K562 (cell line): ENCODE results near the gene DYRK1A. TPM values are rescaled to one million over a fixed set of nuclear protein-coding genes. Genes with fewer than 3 reads are reported as not detected.

Source experiments
- BRD4 ChIP-seq: fragments of 200-600 bp; sonication (generic); IDR thresholded peaks from 2 replicates; pipeline ENCODE4 v1.6.1; 2017; ENCODE audit warnings: inconsistent platforms
- BRD9 ChIP-seq: fragments of 450-650 bp; IDR thresholded peaks from 2 replicates; pipeline ENCODE4 v1.6.1; 2018; ENCODE audit warnings: low read depth; ENCODE audit not compliant: partially characterized antibody
- CSDE1 ChIP-seq, 2 experiments: fragments of 450-650 bp; IDR thresholded peaks; 2 replicates each; pipeline ENCODE4 v1.6.1; 2016; ENCODE audit warnings: mild to moderate bottlenecking in 1 of 2
- EGR1 ChIP-seq: fragments of 450-650 bp; conservative IDR thresholded peaks from 2 replicates; pipeline ENCODE4 v1.6.1; 2017; ENCODE audit warnings: mild to moderate bottlenecking
- FOXK2 ChIP-seq, 2 experiments: fragments of 450-650 bp; IDR thresholded peaks in 1 of 2; conservative IDR thresholded peaks in 1 of 2; 2 replicates each; pipeline ENCODE4 v1.6.1; 2016; ENCODE audit warnings: low read depth in 2 of 2, mild to moderate bottlenecking in 1 of 2
- FOXM1 ChIP-seq, 2 experiments: fragments of 450-650 bp in 1 of 2; sonication (generic) in 1 of 2; formaldehyde crosslinking in 1 of 2; IDR thresholded peaks; 2 replicates each; pipeline versions ENCODE4 v1.6.1 to v1.9.0; 2017 to 2022; ENCODE audit warnings: low read depth in 2 of 2, mild to moderate bottlenecking in 2 of 2, missing genetic modification reagents in 1 of 2, moderate library complexity in 1 of 2
- HNRNPK ChIP-seq: fragments of 200-400 bp; formaldehyde crosslinking; IDR thresholded peaks from one replicate; pipeline ENCODE4 v1.6.1; 2018; ENCODE audit warnings: mild to moderate bottlenecking, low read depth, low read length; ENCODE audit not compliant: poor library complexity, severe bottlenecking
- MEF2A ChIP-seq: IDR thresholded peaks from 2 replicates; pipeline ENCODE4 v1.6.1; 2011; ENCODE audit warnings: low read depth, mild to moderate bottlenecking, low read length, moderate library complexity; ENCODE audit not compliant: control insufficient read depth
- PHF21A ChIP-seq: fragments of 450-650 bp; IDR thresholded peaks from 2 replicates; pipeline ENCODE4 v1.6.1; 2017; ENCODE audit warnings: low read depth, borderline replicate concordance
- RCOR1 ChIP-seq, 2 experiments: IDR thresholded peaks; 2 replicates each; pipeline ENCODE4 v1.6.1; 2012; ENCODE audit warnings: low read depth in 2 of 2, low read length in 2 of 2, borderline replicate concordance in 1 of 2, improper control_type of control experiment in 1 of 2
- SMARCE1 ChIP-seq: fragments of 450-650 bp; IDR thresholded peaks from 2 replicates; pipeline ENCODE4 v1.7.1; 2016; ENCODE audit warnings: mild to moderate bottlenecking
- TGIF2 ChIP-seq: sonication (generic); formaldehyde crosslinking; IDR thresholded peaks from 2 replicates; pipeline ENCODE4 v1.8.1; 2022; ENCODE audit warnings: mild to moderate bottlenecking, missing genetic modification reagents, moderate library complexity
- ZNF184 ChIP-seq: sonication (generic); formaldehyde crosslinking; IDR thresholded peaks from 2 replicates; pipeline ENCODE4 v1.5.0; 2020; ENCODE audit warnings: missing genetic modification reagents
- ZNF584 ChIP-seq: fragments of 200-800 bp; sonication (Bioruptor generic); IDR thresholded peaks from 2 replicates; pipeline ENCODE4 v1.6.1; 2016; ENCODE audit warnings: low read depth, mild to moderate bottlenecking, missing genetic modification characterization, missing compliant biosample characterization
- ZNF586 ChIP-seq: fragments of 450-650 bp; formaldehyde crosslinking; conservative IDR thresholded peaks from 2 replicates; pipeline ENCODE4 v1.4.0; 2020; ENCODE audit warnings: mild to moderate bottlenecking, moderate library complexity
- ZNF699 ChIP-seq: fragments of 250-450 bp; sonication (Bioruptor Pico); IDR thresholded peaks from 2 replicates; pipeline ENCODE4 v1.8.0; 2021; ENCODE audit warnings: mild to moderate bottlenecking, moderate library complexity; ENCODE audit not compliant: insufficient replicate concordance
- polyA plus RNA-seq, 8 experiments: library from polyadenylated mRNA; depleted of rRNA in 4 of 8; stranded (reverse) in 5 of 8; unstranded in 3 of 8; fragments of >200 nt; fragmentation: Nextera tagmentation in 2 of 8; fragmentation: Illumina TruSeq in 1 of 8; extraction: Ambion mirVana in 2 of 8; extraction: Trizol in 1 of 8; gene quantifications; 2 replicates each; pipeline versions ENCODE4 v1.2.1 to v1.2.3, GENCODE V29; 2011 to 2014; ENCODE audit warnings: inconsistent platforms in 1 of 8, missing spikeins in 1 of 8
- total RNA-seq, 7 experiments: library from RNA; depleted of rRNA in 6 of 7; stranded (reverse); fragments of >200 nt in 6 of 7; fragmentation: Illumina TruSeq in 2 of 7; extraction: Trizol in 2 of 7; gene quantifications; 2 replicates each; pipeline versions ENCODE4 v1.2.1 to v1.2.3, GENCODE V29; 2011 to 2021; ENCODE audit warnings: low replicate concordance in 1 of 7
- TF ChIP-seq, protein P1 (sequence below), 2 experiments: fragments of 450-650 bp in 1 of 2; sonication (generic) in 1 of 2; formaldehyde crosslinking in 1 of 2; IDR thresholded peaks in 1 of 2; conservative IDR thresholded peaks in 1 of 2; 2 replicates each; pipeline versions ENCODE4 v1.6.1 to v1.8.1; 2016 to 2023; ENCODE audit warnings: mild to moderate bottlenecking in 2 of 2, moderate library complexity in 2 of 2, inconsistent platforms in 1 of 2, missing genetic modification reagents in 1 of 2
- TF ChIP-seq, protein P2 (sequence below): fragments of 450-650 bp; IDR thresholded peaks from 2 replicates; pipeline ENCODE4 v1.6.1; 2017; ENCODE audit warnings: antibody characterized with exemption, mild to moderate bottlenecking
- TF ChIP-seq, protein P3 (sequence below): fragments of 450-650 bp; formaldehyde crosslinking; IDR thresholded peaks from 2 replicates; pipeline ENCODE4 v1.4.0; 2020; ENCODE audit warnings: mild to moderate bottlenecking

Gene DYRK1A
- total and polyA plus RNA-seq, 9 of the 15 experiments (the other 6 are each of a cell fraction or from before 2014, with no cell fraction given), result 3.7 to 64.8 (median 42.3) TPM

DNA sequence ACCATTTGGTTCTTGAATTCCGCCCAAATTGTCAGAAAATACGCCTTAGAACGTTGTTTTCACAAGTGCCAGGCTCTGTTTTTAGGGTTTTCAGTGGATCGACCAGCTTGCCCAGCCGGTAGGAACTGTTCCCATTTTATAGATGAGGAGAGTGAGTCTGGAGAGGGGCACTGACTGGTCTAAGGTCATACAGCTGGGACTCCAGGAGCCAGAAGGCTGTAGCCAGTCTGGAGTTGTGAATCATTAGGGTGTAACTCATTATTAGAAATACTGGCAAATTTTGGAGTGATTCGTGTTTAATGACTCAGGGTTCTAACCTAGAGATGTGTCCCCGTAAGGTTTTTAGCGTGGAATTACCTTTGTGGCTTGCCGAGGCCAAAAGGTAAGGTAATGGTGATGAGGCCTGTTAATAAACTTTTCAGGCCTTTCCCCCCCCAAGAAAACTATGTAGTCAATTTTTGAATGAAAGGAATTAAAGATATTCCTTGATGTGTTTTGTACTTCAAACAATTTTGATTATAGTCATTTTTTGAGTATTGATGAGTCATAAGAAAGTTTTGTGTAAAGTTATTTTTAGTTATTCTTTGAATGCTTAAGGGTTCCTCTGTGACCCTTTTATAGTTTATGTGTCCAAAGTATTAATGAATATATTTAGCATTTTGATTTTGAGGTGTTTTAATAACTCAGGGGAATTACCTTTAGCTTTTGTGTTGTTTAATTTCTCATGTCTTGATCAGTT lies 2.1 kb downstream of the DYRK1A start (continued):
- TF ChIP-seq, protein P1, sequence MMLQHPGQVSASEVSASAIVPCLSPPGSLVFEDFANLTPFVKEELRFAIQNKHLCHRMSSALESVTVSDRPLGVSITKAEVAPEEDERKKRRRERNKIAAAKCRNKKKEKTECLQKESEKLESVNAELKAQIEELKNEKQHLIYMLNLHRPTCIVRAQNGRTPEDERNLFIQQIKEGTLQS (IDR thresholded peaks at IDR 0.05), result peak; percentile 78
- TF ChIP-seq, protein P1 (CRISPR knock-in tag; conservative IDR thresholded peaks at IDR 0.05), result no peak
- TF ChIP-seq MEF2A (no peak), HNRNPK (no peak), ZNF184 (no peak), TGIF2 (CRISPR knock-in tag) (no peak), RCOR1 (IDR thresholded peaks at IDR 0.05; ENCODE audit: borderline replicate concordance in 1 of 2, low read depth in 2 of 2, low read length in 2 of 2) (peak; percentile 77 to 94), FOXK2 (conservative IDR thresholded peaks at IDR 0.05 in 1 of 2, IDR thresholded peaks at IDR 0.05 in 1 of 2; ENCODE audit: low read depth in 2 of 2) (no peak), ZNF584 (CRISPR knock-in tag) (no peak), ZNF586 (CRISPR knock-in tag) (no peak), BRD9 (peak; percentile 68), FOXM1 (IDR thresholded peaks at IDR 0.05; ENCODE audit: low read depth) (peak; percentile 43; the same call in 1 of the 2 replicates), FOXM1 (CRISPR knock-in tag; IDR thresholded peaks at IDR 0.05; ENCODE audit: low read depth) (no peak), CSDE1 (IDR thresholded peaks at IDR 0.05) (no peak), SMARCE1 (no peak), ZNF699 (CRISPR knock-in tag) (no peak), EGR1 (no peak), PHF21A (0 out of 2 replicates have a peak, but pooled peaks have one; percentile 44), BRD4 (peak; percentile 19; the same call in 1 of the 2 replicates)
- TF ChIP-seq, protein P2, sequence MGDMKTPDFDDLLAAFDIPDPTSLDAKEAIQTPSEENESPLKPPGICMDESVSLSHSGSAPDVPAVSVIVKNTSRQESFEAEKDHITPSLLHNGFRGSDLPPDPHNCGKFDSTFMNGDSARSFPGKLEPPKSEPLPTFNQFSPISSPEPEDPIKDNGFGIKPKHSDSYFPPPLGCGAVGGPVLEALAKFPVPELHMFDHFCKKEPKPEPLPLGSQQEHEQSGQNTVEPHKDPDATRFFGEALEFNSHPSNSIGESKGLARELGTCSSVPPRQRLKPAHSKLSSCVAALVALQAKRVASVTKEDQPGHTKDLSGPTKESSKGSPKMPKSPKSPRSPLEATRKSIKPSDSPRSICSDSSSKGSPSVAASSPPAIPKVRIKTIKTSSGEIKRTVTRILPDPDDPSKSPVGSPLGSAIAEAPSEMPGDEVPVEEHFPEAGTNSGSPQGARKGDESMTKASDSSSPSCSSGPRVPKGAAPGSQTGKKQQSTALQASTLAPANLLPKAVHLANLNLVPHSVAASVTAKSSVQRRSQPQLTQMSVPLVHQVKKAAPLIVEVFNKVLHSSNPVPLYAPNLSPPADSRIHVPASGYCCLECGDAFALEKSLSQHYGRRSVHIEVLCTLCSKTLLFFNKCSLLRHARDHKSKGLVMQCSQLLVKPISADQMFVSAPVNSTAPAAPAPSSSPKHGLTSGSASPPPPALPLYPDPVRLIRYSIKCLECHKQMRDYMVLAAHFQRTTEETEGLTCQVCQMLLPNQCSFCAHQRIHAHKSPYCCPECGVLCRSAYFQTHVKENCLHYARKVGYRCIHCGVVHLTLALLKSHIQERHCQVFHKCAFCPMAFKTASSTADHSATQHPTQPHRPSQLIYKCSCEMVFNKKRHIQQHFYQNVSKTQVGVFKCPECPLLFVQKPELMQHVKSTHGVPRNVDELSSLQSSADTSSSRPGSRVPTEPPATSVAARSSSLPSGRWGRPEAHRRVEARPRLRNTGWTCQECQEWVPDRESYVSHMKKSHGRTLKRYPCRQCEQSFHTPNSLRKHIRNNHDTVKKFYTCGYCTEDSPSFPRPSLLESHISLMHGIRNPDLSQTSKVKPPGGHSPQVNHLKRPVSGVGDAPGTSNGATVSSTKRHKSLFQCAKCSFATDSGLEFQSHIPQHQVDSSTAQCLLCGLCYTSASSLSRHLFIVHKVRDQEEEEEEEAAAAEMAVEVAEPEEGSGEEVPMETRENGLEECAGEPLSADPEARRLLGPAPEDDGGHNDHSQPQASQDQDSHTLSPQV, result 0 out of 2 replicates have a peak, but pooled peaks have one; percentile 5
- TF ChIP-seq, protein P3, sequence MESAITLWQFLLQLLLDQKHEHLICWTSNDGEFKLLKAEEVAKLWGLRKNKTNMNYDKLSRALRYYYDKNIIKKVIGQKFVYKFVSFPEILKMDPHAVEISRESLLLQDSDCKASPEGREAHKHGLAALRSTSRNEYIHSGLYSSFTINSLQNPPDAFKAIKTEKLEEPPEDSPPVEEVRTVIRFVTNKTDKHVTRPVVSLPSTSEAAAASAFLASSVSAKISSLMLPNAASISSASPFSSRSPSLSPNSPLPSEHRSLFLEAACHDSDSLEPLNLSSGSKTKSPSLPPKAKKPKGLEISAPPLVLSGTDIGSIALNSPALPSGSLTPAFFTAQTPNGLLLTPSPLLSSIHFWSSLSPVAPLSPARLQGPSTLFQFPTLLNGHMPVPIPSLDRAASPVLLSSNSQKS (CRISPR knock-in tag), result no peak
